Breast epithelium (tissue), 4 donors: ENCODE data around the gene PDE7B. TPM values are rescaled to one million over a fixed set of nuclear protein-coding genes. Genes with fewer than 3 reads are reported as not detected.
"Not testable (repeated sequence)": the region's sequence is repeated elsewhere in the genome, so short reads cannot be mapped to it uniquely, and the experiment has no call there.

Experiments
- DNase-seq, 2 donors: peaks; one replicate each; pipeline ENCODE4 v3.0.0-alpha.2; 2019; ENCODE audit warnings: low spot score in 2 of 2
- H3K27ac ChIP-seq, 2 donors: fragments of 200-600 bp; sonication (generic) in 1 of 2; one replicate each; pipeline ENCODE4 v1.5.1; 2016 to 2019; ENCODE audit warnings: mild to moderate bottlenecking in 1 of 2
- H3K27me3 ChIP-seq, 2 donors: fragments of 200-600 bp; sonication (generic) in 1 of 2; one replicate each; pipeline versions ENCODE4 v1.5.1 to v1.6.0; 2017 to 2019; ENCODE audit warnings: control low read depth in 1 of 2, mild to moderate bottlenecking in 1 of 2
- H3K36me3 ChIP-seq: fragments of 200-600 bp; one replicate; pipeline ENCODE4 v1.5.1; 2019
- H3K4me1 ChIP-seq, 2 donors: fragments of 200-600 bp; sonication (generic); one replicate each; pipeline ENCODE4 v1.5.1; 2016 to 2019; ENCODE audit warnings: control low read depth in 1 of 2
- H3K4me3 ChIP-seq, 3 donors: fragments of 200-600 bp; sonication (generic); 1 replicate in 2 of 3; 2 replicates in 1 of 3; pipeline ENCODE4 v1.5.1; 2016 to 2019; ENCODE audit warnings: mild to moderate bottlenecking in 3 of 3, moderate library complexity in 2 of 3
- H3K9me3 ChIP-seq, 2 donors: fragments of 200-600 bp; sonication (generic) in 1 of 2; one replicate each; pipeline ENCODE4 v1.5.1; 2016 to 2019; ENCODE audit warnings: control low read depth in 1 of 2
- POLR2A ChIP-seq: fragments of 450-650 bp; IDR thresholded peaks from one replicate; pipeline ENCODE4 v1.6.1; 2016; ENCODE audit warnings: antibody characterized with exemption, mild to moderate bottlenecking, moderate library complexity
- POLR2AphosphoS5 ChIP-seq, 3 donors: sonication (generic); formaldehyde crosslinking; IDR thresholded peaks; one replicate each; pipeline ENCODE4 v1.6.1; 2017; ENCODE audit warnings: antibody characterized with exemption in 3 of 3
- intact Hi-C: fragments of 100-400 bp; cut with DNase I; formaldehyde crosslinking; loops from one replicate; pipeline ENCODE4 v1.15.1; 2023; ENCODE audit warnings: low total_unique reads
- total RNA-seq, 3 donors: library from RNA; depleted of rRNA; stranded (reverse); fragments of >200 nt; gene quantifications; one replicate each; pipeline ENCODE4 v1.1.0, GENCODE V29; 2016
- TF ChIP-seq, protein P1 (sequence below), 3 donors: fragments of 450-650 bp; IDR thresholded peaks; one replicate each; pipeline ENCODE4 v1.5.1; 2016 to 2017; ENCODE audit warnings: antibody characterized with exemption in 3 of 3, mild to moderate bottlenecking in 3 of 3, moderate library complexity in 3 of 3

PDE7B gene
- total RNA-seq, 3 donors from 2014 or later, result 3.4 to 5.2 (median 5.1) TPM

DNA sequence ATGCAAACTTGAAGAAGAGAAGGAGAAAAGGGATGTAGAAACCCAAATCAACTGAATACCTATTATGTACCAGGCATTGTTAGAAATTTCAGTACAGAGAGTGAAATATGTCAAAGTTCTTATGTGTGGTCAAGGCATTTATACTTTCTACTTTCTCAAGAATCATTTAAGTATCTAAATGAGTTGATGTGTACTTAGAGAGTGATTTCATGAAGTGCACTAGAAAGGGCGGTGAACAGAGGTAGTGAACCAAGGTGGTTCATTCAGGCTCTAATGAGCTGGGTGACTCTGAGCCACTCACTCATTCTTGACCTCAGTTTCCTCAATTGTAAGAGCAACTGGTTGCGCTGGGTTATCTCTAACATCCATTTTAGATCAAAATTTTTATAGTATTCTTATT lies 3.3 kb downstream of the PDE7B start:
- Histone ChIP-seq H3K4me3 (peak overlapping the region in 1 of 3 donors; percentile 17), H3K9me3 (no peaks in the 10 kb centered on the region), H3K27me3 (no peaks in the 10 kb centered on the region), H3K27ac (peak overlapping the region in 1 of 2 donors; percentile 4), H3K36me3 (no peaks in the 10 kb centered on the region), H3K4me1 (no peaks in the 10 kb centered on the region)
- TF ChIP-seq POLR2A (no peak), POLR2AphosphoS5 (IDR thresholded peaks at IDR 0.05) (no peak)
- TF ChIP-seq, protein P1, sequence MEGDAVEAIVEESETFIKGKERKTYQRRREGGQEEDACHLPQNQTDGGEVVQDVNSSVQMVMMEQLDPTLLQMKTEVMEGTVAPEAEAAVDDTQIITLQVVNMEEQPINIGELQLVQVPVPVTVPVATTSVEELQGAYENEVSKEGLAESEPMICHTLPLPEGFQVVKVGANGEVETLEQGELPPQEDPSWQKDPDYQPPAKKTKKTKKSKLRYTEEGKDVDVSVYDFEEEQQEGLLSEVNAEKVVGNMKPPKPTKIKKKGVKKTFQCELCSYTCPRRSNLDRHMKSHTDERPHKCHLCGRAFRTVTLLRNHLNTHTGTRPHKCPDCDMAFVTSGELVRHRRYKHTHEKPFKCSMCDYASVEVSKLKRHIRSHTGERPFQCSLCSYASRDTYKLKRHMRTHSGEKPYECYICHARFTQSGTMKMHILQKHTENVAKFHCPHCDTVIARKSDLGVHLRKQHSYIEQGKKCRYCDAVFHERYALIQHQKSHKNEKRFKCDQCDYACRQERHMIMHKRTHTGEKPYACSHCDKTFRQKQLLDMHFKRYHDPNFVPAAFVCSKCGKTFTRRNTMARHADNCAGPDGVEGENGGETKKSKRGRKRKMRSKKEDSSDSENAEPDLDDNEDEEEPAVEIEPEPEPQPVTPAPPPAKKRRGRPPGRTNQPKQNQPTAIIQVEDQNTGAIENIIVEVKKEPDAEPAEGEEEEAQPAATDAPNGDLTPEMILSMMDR (IDR thresholded peaks at IDR 0.05), result no peak
- DNase-seq, result no peak
- intact Hi-C loops, result no loop called here

DNA sequence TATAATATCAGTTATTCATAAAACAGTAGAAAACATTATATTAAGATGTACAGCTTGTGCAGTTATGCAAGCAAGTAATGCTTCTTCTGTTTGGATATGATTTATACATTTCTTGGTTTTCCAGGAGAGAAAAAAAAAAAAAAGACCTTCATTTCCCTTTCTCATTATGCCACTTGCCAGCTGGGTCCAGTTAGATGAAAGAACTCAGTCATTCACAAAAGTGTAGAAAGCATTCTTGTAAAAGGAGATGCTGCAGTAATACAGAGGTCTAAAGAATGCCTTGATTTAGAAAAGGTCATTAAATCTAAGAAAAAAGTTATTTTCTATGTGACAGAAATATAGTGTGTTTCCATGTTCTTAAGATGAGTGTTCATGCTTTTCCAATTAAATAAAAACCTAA lies 7.4 kb downstream of the PDE7B start:
- Histone ChIP-seq H3K27ac (no peak overlapping the region), H3K36me3 (no peaks in the 10 kb centered on the region), H3K4me1 (no peaks in the 10 kb centered on the region), H3K4me3 (no peak overlapping the region), H3K9me3 (no peaks in the 10 kb centered on the region), H3K27me3 (no peaks in the 10 kb centered on the region)
- DNase-seq, result no peak
- intact Hi-C loops, result no loop called here
- TF ChIP-seq, protein P1 (IDR thresholded peaks at IDR 0.05), result no peak
- no peak for TF ChIP-seq POLR2AphosphoS5 (IDR thresholded peaks at IDR 0.05)
- TF ChIP-seq POLR2A, result no peak

DNA sequence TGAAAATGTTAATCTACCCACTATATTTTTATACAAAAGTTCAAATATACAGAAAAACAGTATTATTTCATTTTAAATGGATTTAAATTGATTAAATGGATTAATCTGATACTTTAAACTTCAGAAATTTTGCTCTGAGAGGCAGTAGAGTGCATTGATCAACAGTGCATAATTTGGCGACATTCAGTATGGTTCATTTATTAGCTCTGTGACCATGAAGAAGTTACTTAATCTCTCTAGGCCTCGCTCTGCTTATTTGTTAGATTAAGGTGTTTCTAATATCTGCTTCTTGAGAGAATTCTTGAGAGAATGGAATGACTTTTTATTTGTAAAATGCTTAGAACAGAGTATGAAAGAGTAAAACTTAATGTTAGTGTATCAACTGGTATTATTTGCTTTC lies 8.9 kb downstream of the PDE7B start:
- DNase-seq, result no peak
- Histone ChIP-seq H3K27ac (no peak overlapping the region), H3K4me3 (no peak overlapping the region), H3K4me1 (no peaks in the 10 kb centered on the region), H3K36me3 (no peaks in the 10 kb centered on the region), H3K9me3 (no peaks in the 10 kb centered on the region), H3K27me3 (no peaks in the 10 kb centered on the region)
- intact Hi-C loops, result no loop called here
- TF ChIP-seq POLR2A, result no peak
- TF ChIP-seq, protein P1 (IDR thresholded peaks at IDR 0.05), result no peak
- TF ChIP-seq POLR2AphosphoS5 (IDR thresholded peaks at IDR 0.05), result no peak

DNA sequence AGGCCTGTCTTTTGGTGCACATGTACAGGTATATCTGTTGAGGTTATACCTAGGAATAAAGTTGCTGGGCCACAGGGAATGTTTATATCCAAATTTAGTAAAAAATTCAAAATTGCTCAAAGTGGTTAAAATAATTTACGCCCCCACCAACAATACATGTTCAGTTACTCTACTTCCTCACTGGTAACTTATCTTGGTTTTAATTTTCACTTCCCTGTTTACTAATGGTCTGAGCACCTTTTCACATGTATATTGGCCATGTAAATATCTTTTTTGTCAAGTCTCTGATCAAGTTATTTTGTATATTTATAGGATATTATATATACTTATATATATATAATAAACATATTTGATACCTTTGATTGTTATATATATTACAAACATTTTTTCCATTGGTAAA lies 9.7 kb downstream of the PDE7B start:
- DNase-seq, result no peak
- Histone ChIP-seq H3K27me3 (no peaks in the 10 kb centered on the region), H3K36me3 (no peaks in the 10 kb centered on the region), H3K27ac (no peak overlapping the region), H3K4me3 (no peak overlapping the region), H3K4me1 (no peaks in the 10 kb centered on the region), H3K9me3 (no peaks in the 10 kb centered on the region)
- TF ChIP-seq POLR2A, result no peak
- TF ChIP-seq POLR2AphosphoS5 (IDR thresholded peaks at IDR 0.05), result no peak
- TF ChIP-seq, protein P1 (IDR thresholded peaks at IDR 0.05), result no peak
- intact Hi-C loops, result no loop called here

DNA sequence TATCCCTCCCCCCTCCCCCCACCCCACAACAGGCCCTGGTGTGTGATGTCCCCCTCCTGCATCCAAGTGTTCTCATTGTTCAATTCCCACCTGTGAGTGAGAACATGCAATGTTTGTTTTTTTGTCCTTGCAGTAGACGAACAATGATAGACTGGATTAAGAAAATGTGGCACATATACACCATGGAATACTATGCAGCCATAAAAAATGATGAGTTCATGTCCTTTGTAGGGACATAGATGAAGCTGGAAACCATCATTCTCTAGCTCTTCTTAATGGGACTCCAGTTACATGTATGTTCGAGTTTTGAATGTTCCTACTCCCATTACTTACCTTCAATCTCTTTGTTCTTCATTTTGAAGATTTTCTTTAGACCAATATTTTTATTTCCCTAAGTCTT lies 13.4 kb downstream of the PDE7B start:
- H3K36me3 ChIP-seq, H3K27me3 ChIP-seq, H3K4me3 ChIP-seq, DNase-seq, intact Hi-C loops, H3K9me3 ChIP-seq, H3K27ac ChIP-seq, H3K4me1 ChIP-seq: not testable (repeated sequence)

DNA sequence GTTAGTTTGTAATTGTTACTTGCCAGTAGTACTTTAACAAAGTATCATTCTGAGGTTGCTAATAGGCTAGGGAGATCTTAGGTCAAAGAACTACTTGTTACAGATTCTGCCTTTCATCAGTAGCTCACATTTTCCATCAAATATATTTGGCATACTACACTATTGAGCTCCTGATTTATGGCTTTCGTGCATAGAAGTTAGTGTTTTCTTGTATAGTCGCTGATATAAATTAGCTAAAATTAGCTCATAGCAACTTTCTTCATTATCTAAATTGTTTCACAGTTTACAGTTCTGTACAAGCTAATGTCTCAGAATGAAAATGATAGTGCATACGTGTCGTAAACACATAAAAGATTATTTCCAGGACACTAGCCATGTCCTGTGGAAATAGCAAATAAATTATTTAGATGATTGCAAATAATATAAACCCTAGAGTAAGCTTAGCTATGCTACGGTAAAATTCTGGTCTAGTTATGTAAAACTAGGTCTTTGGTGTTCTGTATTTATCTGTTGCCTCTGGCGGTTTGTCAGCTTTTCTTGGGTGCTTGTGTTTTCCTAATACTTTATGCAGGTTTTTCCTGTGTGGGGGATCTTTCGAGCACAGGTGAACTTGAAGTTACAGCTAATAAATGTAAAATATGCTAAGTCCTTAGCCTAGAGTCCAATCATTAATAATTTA lies 15.1 kb downstream of the PDE7B start:
- Histone ChIP-seq H3K27me3 (no peaks in the 10 kb centered on the region), H3K9me3 (no peaks in the 10 kb centered on the region), H3K27ac (no peak overlapping the region), H3K4me1 (no peaks in the 10 kb centered on the region), H3K36me3 (no peaks in the 10 kb centered on the region), H3K4me3 (no peak overlapping the region)
- intact Hi-C loops, result no loop called here
- TF ChIP-seq, protein P1 (IDR thresholded peaks at IDR 0.05), result no peak
- no peak for TF ChIP-seq POLR2AphosphoS5 (IDR thresholded peaks at IDR 0.05)
- TF ChIP-seq POLR2A, result no peak
- DNase-seq, result no peak
